ENCODE data around the gene ULK4. TPM values are rescaled to one million over a fixed set of nuclear protein-coding genes. Genes with fewer than 3 reads are reported as not detected.

The ULK4 gene
- total RNA-seq, 1 donor from 2014 or later, result 10.2 TPM

DNA sequence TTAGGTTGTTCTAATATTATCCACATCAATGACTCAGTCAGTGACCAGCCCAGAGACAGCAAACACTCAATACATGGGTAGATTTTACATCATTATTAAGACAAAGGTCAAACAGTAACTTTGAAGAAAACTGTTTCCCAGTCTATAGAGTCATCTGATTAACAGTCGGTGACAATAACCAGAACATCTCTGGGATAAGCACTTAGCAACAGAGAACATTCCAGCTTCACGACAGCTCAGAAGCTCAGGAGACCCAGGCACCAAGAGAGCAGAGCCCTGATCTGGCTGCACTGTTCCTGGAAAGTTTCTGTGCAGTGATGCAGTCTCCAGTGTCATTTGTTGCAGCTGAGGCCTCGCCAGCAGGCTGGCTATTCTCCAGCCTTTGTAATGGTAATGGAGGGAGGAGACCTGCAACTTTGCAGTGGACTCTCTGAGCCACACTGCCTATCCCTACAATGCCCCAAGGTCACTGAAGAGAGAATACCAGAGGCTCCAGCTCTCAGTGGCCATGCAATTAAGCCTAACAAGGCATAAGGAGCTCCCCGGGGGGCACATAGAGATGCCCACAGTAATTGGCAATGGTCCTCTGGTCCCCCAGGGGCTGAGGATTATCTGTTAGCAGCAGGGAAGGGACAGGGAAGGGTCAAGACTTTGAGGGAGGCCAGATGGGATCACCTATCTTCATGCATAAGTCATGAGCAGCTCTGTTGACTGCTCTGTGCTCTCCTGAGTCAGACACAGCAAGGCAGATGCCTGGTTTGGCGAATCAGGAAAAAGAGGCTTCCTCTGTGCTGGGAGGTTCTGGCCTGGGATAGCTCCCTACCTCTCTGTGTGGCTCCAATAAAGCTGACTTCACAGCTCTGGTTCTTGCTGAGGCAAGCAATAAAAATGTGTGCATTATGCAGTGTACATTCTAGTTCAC, 599.0 kb downstream of the ULK4 start:
- Mint-ChIP-seq H3K27ac (ENCODE audit: unreplicated experiment) (no peak overlapping the region), H3K27me3 (ENCODE audit: unreplicated experiment) (peaks cover 4% of the 10 kb centered on the region), H3K36me3 (ENCODE audit: low read depth, unreplicated experiment) (no peaks in the 10 kb centered on the region), H3K4me3 (ENCODE audit: unreplicated experiment) (no peak overlapping the region), H3K9me3 (ENCODE audit: unreplicated experiment) (no peaks in the 10 kb centered on the region), H3K4me1 (ENCODE audit: unreplicated experiment) (no peaks in the 10 kb centered on the region)
- no peak for DNase-seq (ENCODE audit: low spot score)
- TF ChIP-seq, protein P1, sequence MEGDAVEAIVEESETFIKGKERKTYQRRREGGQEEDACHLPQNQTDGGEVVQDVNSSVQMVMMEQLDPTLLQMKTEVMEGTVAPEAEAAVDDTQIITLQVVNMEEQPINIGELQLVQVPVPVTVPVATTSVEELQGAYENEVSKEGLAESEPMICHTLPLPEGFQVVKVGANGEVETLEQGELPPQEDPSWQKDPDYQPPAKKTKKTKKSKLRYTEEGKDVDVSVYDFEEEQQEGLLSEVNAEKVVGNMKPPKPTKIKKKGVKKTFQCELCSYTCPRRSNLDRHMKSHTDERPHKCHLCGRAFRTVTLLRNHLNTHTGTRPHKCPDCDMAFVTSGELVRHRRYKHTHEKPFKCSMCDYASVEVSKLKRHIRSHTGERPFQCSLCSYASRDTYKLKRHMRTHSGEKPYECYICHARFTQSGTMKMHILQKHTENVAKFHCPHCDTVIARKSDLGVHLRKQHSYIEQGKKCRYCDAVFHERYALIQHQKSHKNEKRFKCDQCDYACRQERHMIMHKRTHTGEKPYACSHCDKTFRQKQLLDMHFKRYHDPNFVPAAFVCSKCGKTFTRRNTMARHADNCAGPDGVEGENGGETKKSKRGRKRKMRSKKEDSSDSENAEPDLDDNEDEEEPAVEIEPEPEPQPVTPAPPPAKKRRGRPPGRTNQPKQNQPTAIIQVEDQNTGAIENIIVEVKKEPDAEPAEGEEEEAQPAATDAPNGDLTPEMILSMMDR (IDR thresholded peaks at IDR 0.05; ENCODE audit: unreplicated experiment), result no peak

DNA sequence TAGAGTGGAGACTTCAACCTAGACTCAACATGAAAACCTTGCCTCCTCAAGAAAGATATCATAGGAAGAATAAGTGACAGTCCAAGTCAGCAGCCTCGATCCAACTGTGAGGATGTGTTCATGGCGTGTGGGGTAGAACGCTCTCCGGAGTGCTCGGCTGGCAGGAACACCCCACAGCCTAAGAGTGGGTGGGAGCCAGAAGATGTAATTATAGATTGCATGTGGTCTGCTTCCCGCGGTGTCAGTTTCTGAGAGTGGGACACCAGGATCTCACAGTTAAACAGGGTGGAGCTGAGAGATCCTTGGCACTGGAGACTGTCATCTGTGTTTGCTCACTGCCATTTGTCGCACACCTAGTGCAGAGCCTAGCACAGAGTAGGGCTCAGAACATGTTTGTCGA, 604.6 kb downstream of the ULK4 start:
- Mint-ChIP-seq H3K4me3 (ENCODE audit: unreplicated experiment) (no peak overlapping the region), H3K27me3 (ENCODE audit: unreplicated experiment) (peaks cover 6% of the 10 kb centered on the region), H3K36me3 (ENCODE audit: low read depth, unreplicated experiment) (no peaks in the 10 kb centered on the region), H3K9me3 (ENCODE audit: unreplicated experiment) (no peaks in the 10 kb centered on the region), H3K4me1 (ENCODE audit: unreplicated experiment) (no peaks in the 10 kb centered on the region), H3K27ac (ENCODE audit: unreplicated experiment) (no peak overlapping the region)
- DNase-seq (ENCODE audit: low spot score), result no peak
- TF ChIP-seq, protein P1 (IDR thresholded peaks at IDR 0.05; ENCODE audit: unreplicated experiment), result no peak

DNA sequence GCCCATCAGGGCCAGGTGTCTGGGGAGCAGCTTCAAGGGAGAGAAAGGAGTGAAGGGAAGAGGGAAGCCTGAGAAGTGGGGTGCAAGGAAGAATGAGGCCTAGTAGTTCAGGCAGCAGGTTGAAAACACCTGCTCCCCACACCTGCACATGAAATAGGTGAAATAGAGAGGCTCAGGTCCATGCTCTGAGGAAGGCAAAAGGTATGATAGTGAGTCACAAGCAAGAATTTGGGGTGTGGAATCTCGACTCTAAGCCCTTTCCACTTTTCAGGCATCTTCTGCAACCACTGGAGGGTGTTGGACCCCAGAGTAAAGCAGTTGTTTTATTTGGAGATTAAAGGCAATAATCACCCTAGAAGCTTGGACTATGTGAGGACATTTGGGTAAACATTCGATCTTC, 605.1 kb downstream of the ULK4 start:
- Mint-ChIP-seq H3K9me3 (ENCODE audit: unreplicated experiment) (no peaks in the 10 kb centered on the region), H3K36me3 (ENCODE audit: low read depth, unreplicated experiment) (no peaks in the 10 kb centered on the region), H3K27ac (ENCODE audit: unreplicated experiment) (no peak overlapping the region), H3K27me3 (ENCODE audit: unreplicated experiment) (peaks cover 6% of the 10 kb centered on the region), H3K4me3 (ENCODE audit: unreplicated experiment) (no peak overlapping the region), H3K4me1 (ENCODE audit: unreplicated experiment) (no peaks in the 10 kb centered on the region)
- TF ChIP-seq, protein P1 (IDR thresholded peaks at IDR 0.05; ENCODE audit: unreplicated experiment), result no peak
- no peak for DNase-seq (ENCODE audit: low spot score)

DNA sequence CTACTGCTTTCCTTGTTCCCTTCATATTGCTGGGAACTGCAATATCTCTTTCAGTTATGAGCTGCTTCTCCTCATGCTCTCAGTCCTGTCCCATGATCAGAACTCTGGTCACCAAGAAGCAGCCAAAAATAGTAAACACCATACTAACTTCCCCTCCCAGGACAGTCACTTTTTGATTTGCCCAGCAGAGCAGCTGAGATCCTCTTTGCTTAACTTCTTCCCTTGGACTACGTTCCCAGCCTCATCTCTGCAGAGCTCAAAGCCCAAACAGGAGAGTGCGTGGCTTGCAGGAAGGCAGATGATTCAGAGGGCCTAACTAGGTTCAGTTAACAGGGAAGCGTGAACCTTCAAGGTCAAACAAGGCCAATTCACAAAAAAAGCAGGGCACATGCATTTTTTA, 609.4 kb downstream of the ULK4 start:
- no peak for DNase-seq (ENCODE audit: low spot score)
- Mint-ChIP-seq H3K4me3 (ENCODE audit: unreplicated experiment) (no peak overlapping the region), H3K4me1 (ENCODE audit: unreplicated experiment) (no peaks in the 10 kb centered on the region), H3K27ac (ENCODE audit: unreplicated experiment) (no peak overlapping the region), H3K27me3 (ENCODE audit: unreplicated experiment) (peaks cover 2% of the 10 kb centered on the region), H3K9me3 (ENCODE audit: unreplicated experiment) (no peaks in the 10 kb centered on the region), H3K36me3 (ENCODE audit: low read depth, unreplicated experiment) (no peaks in the 10 kb centered on the region)
- TF ChIP-seq, protein P1 (IDR thresholded peaks at IDR 0.05; ENCODE audit: unreplicated experiment), result no peak

DNA sequence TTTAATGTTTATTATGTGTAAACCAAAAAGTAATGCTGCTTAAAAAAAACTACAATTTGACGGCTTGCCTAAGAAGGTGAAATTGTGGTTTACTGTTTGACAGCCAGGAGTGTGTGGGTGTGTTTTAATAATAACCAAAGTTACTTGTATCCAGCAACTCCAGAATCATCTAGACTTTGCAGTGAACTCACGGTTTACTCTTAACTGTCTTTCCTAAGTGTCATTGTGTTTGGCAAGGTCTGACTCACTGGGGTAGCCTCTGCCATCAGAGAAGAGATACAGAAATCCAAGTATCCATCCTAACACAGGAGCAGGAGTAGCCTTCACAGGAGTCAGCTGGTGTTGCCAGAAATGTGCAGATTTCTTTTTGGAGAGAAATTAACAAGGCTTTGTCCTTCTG, 611.5 kb downstream of the ULK4 start:
- TF ChIP-seq, protein P1 (IDR thresholded peaks at IDR 0.05; ENCODE audit: unreplicated experiment), result no peak
- H3K36me3 Mint-ChIP-seq (ENCODE audit: low read depth, unreplicated experiment), result no peaks in the 10 kb centered on the region
- peaks cover 5% of the 10 kb centered on the region for H3K4me1 Mint-ChIP-seq (ENCODE audit: unreplicated experiment)
- H3K27ac Mint-ChIP-seq (ENCODE audit: unreplicated experiment), result no peak overlapping the region
- H3K27me3 Mint-ChIP-seq (ENCODE audit: unreplicated experiment), result peaks cover 2% of the 10 kb centered on the region
- no peak for DNase-seq (ENCODE audit: low spot score)
- H3K9me3 Mint-ChIP-seq (ENCODE audit: unreplicated experiment), result no peaks in the 10 kb centered on the region
- no peak overlapping the region for H3K4me3 Mint-ChIP-seq (ENCODE audit: unreplicated experiment)

Measured in endothelial cell (in vitro differentiated cells).